GM18909 (cell line): ENCODE results near the gene TSR1.

ENCODE experiments used
- ATAC-seq: cut with Tn5 transposase; IDR thresholded peaks from one replicate; pipeline ENCODE4 v1.9.1; 2021; ENCODE audit warnings: mild to moderate bottlenecking; ENCODE audit not compliant: unreplicated experiment, poor library complexity

The TSR1 gene

GRCh38 chr17:2336215-2336851 lies at the start of gene TSR1:
TSR1 (minus strand) TSS chr17:2336457; CDS start chr17:2336427, 30 bp downstream.
- peak; percentile 85 for ATAC-seq

GRCh38 chr17:2385240-2386210 lies 49.3 kb upstream of the TSR1 start:
- ATAC-seq, result no peak

- ATAC-seq, result no peak
These were observed 48.3 kb upstream of the TSR1 start for GRCh38 chr17:2384439-2385127.

GRCh38 chr17:2383628-2384167 lies 47.4 kb upstream of the TSR1 start:
- no peak for ATAC-seq

GRCh38 chr17:2380950-2381649 lies 44.8 kb upstream of the TSR1 start:
- no peak for ATAC-seq

- ATAC-seq, result no peak
These were observed 44.1 kb upstream of the TSR1 start for GRCh38 chr17:2380226-2380922.

GRCh38 chr17:2379489-2380225 lies 43.4 kb upstream of the TSR1 start:
- ATAC-seq, result no peak

- no peak for ATAC-seq
These were observed 42.6 kb upstream of the TSR1 start for GRCh38 chr17:2378905-2379304.

GRCh38 chr17:2377659-2378058 lies 41.4 kb upstream of the TSR1 start:
- ATAC-seq, result no peak

- ATAC-seq, result no peak
These were observed 39.9 kb upstream of the TSR1 start for GRCh38 chr17:2376107-2376506.

GRCh38 chr17:2375406-2375805 lies 39.1 kb upstream of the TSR1 start:
- no peak for ATAC-seq

GRCh38 chr17:2374549-2375285 lies 38.5 kb upstream of the TSR1 start:
- ATAC-seq, result no peak

- no peak for ATAC-seq
These were observed 36.9 kb upstream of the TSR1 start for GRCh38 chr17:2373179-2373578.

GRCh38 chr17:2372681-2373080 lies 36.4 kb upstream of the TSR1 start:
- no peak for ATAC-seq

GRCh38 chr17:2372180-2372579 lies 35.9 kb upstream of the TSR1 start:
- ATAC-seq, result no peak

- ATAC-seq, result no peak
These were observed 35.2 kb upstream of the TSR1 start for GRCh38 chr17:2371183-2372130.

GRCh38 chr17:2370211-2370589 lies 33.9 kb upstream of the TSR1 start:
- ATAC-seq, result no peak
